ENCODE measurements around the gene PILRA.
"Not testable (repeated sequence)": the region's sequence is repeated elsewhere in the genome, so short reads cannot be mapped to it uniquely, and the experiment has no call there.

PILRA gene

GRCh38 chr7:100380196-100380595, 6.9 kb downstream of the PILRA start:
- DNase-seq (ENCODE audit: low read depth in 2 of 2): no peak

DNA sequence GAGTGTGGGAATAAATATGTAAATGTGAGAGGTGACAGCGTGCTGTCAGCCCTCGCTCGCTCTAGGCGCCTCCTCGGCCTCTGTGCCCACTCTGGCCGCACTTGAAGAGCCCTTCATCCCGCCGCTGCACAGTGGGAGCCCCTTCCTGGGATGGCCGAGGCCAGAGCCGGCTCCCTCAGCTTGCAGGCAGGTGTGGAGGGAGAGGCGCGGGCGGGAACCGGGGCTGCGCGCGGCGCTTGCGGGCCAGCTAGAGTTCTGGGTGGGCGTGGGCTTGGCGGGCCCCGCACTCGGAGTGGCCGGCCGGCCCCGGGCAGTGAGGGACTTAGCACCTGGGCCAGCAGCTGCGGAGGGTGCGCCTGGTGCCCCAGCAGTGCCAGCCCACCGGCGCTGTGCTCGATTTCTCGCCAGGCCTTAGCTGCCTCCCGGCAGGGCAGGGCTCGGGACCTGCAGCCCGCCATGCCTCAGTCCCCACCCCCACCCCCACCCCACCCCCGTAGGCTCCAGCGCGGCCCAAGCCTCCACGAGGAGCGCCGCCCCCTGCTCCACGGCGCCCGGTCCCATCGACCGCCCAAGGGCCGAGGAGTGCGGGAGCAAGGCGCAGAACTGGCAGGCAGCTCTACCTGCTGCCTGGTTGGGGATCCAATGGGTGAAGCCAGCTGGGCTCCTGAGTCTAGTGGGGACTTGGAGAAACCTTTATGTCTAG, 8.4 kb downstream of the PILRA start:
- not testable (repeated sequence) for DNase-seq (ENCODE audit: low read depth in 2 of 2)

DNA sequence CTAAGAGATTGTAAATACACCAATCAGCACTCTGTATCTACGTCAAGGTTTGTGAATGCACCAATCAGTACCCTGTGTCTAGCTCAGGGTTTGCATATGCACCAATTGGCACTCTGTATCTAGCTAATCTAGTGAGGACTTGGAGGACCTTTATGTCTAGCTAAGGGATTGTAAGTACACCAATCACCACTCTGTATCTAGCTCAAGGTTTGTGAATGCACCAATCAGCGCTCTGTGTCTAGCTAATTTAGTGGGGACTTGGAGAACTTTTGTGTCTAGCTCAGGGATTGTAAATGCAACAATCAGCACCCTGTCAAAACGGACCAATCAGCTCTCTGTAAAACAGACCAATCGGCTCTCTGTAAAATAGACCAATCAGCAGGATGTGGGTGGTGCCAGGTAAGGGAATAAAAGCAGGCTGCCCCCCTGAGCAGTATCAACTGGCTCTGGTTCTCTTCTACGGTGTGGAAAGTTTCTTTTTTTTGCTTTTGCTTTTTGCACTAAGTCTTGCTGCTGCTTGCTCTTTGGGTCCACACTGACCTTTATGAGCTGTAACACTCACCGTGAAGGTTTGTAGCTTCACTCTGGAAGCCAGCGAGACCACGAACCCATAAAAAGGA, 9.1 kb downstream of the PILRA start:
- not testable (repeated sequence) for DNase-seq (ENCODE audit: low read depth in 2 of 2)

DNA sequence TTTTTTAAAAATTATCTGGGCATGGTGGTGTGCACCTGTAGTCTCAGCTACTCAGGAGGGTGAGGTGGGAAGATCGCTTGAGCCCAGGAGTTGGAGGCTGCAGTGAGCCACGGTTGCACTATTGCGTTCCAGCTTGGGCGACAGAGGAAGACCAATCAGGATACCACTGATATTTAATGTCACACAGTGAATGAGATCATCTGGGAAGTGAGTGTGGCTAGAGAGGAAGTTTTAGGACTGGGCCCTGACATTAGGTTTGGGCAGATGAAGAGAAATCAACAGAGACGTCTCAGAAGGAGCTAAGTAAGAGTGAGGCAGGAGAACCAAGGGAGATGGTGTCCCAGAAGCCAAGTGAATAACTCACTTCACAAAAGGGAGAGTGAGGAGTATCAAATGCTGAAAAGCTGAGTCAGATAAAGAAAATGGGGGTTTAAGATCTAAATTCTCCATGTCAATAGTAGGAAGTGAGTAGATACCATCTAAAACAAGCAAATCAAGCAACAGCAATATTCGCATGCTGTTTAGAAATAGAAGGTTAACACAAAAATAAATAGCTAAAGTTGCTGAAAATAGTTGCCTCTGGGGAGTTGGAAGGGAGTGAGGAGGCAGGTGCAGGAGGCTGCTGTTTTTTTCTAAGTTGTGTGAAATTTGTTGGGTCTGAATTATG, 11.5 kb downstream of the PILRA start:
- no peak for DNase-seq (ENCODE audit: low read depth in 2 of 2)

DNA sequence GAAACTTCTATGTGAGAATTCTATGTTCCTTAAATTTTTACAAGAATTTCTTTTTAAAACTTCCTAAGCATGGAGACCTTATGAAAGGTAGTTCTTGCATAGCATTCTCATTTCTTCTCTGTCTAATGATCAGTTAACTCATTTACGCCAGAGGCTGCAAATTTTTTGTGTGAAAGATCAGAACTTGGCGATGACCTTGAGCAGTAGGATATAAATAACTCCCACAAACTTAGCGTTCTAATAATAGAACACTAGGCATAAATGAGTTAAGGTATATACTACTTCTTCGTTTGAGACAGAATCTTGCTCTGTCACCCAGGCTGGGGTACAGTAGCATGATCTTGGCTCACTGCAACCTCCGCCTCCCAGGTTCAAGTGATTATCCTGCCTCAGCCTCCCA, 13.7 kb downstream of the PILRA start:
- no peak for DNase-seq (ENCODE audit: low read depth in 2 of 2)

DNA sequence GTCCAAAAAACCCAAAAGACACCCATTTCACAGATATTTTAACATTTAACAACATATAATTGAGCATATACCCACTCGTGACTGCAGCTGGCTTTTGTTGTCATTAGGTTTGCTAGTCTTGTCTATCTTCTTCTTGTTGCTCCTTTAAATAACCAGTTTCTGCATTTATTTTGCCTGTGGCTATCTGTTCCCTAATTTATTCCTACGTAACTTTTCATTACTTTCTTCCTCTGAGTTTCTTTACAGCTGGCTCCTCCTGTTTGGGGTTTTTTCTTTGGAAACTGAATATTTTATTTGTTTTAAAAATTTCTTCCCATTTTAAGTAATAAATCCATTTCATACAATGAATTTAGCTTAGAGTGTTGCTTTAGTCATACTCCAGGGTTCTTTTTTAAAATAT, 14.4 kb downstream of the PILRA start:
- no peak for DNase-seq (ENCODE audit: low read depth in 2 of 2)

DNA sequence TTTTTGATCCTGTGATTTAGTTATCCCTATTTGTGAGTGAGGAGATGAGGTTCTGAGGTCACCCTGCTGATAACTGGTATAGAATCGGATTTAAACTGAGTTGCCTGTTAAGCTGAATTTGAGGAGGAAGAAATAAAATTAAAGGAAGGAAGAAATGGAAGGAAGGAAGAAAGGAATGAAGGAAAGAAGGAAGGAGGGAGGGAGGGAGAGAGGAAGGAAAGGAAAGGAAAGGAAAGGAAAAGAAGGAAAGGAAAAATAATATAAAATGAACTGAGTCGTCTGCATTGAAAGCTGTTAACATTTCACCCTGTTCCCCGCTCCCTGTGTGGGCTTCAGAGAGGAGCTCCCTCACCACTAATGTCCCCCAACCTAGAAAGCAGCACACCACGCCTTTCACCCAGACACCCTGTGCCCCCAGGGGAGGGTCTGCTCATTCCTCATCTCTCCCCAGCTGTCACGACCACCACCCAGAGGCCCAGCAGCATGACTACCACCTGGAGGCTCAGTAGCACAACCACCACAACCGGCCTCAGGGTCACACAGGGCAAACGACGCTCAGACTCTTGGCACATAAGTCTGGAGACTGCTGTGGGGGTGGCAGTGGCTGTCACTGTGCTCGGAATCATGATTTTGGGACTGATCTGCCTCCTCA, 16.3 kb downstream of the PILRA start:
- DNase-seq (ENCODE audit: low read depth in 2 of 2): no peak

DNA sequence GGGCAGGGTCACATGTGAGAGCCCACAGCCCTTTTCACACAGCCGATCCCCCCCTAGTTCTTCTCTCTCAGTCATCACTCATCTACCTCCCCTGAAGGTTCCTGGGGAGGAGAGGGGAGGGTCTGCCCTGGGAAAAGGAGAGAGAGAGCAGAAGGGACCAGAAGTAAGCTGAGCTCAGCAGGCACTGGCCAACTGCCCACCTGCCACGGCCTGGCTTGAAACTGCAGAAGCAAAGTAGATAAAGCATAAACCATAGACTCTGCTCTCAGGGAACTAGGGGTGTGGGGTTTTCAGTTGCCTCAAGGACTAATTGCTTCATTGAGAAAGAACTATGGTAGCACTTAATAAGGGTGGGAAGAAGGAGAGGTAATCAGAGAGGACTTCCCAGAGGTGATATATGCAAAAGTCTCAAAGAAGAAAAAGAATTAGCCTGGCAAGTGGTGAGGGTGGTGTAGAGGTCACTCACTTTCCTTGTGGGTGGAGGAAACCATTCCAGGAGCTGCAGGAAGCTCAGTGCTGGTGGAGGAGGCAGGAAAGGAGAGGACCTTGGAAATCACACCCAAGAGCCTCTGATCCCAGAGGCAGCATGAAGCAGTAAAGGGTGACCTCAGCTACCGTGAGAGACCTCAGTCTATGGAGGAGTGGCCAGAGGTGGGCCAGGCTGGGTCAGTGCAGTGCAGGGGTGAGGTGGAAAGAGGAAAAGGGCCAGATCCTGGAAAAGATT, 17.2 kb downstream of the PILRA start:
- no peak for DNase-seq (ENCODE audit: low read depth in 2 of 2)

GRCh38 chr7:100393233-100393905, 20.1 kb downstream of the PILRA start:
- no peak for DNase-seq (ENCODE audit: low read depth in 2 of 2)

- no peak for DNase-seq (ENCODE audit: low read depth in 2 of 2)
These were observed 20.8 kb downstream of the PILRA start for GRCh38 chr7:100394077-100394476.

GRCh38 chr7:100396421-100396982, 23.2 kb downstream of the PILRA start:
- no peak for DNase-seq (ENCODE audit: low read depth in 2 of 2)

GRCh38 chr7:100397315-100398081, 24.2 kb downstream of the PILRA start:
- DNase-seq (ENCODE audit: low read depth in 2 of 2): no peak

DNA sequence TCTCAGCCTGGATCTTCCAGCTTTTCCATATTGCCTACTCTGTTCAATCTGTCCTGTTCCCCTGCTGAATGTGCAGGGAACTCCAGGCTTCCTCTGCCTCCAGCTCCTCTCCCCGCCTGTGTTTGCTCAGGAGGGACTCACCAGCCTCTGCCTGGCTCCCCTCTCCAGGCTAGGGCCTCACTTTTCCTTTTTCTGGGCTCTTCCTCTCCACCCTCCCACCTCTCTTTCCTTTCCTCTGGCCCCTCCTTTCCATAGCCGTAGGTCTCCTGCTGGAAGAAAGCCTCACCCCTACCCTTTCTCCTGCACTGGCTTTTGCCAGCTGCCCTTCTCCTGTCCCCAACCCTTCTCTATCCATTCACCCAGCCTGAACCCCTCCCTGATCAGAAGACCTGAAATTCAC, 25.0 kb downstream of the PILRA start:
- DNase-seq (ENCODE audit: low read depth in 2 of 2): no peak

GRCh38 chr7:100400041-100400440, 26.8 kb downstream of the PILRA start:
- DNase-seq (ENCODE audit: low read depth in 2 of 2): no peak

- no peak for DNase-seq (ENCODE audit: low read depth in 2 of 2)
These were observed 27.4 kb downstream of the PILRA start for GRCh38 chr7:100400656-100401055.

DNA sequence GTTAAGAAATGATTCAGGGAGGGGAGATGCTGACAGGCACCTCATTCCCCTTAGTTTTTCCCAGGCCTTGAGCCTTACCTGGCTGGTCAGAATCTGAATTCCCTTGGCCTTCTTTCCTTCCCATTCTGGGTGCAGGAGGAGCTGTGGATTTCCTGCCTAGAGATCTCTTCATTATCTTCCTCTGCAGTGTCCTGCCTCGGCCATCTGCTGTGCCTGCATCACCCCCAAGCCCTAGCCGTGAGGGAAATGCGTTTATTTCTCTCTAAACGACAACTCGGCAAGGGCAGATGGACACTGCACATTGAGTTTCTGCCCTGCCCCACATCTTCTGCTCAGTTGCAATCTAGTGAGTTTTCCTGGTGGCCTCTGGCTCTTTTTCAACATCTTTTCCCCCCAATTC, 28.5 kb downstream of the PILRA start:
- no peak for DNase-seq (ENCODE audit: low read depth in 2 of 2)

GRCh38 chr7:100402241-100402640, 29.0 kb downstream of the PILRA start:
- no peak for DNase-seq (ENCODE audit: low read depth in 2 of 2)

- DNase-seq (ENCODE audit: low read depth in 2 of 2): no peak
These were observed 33.5 kb downstream of the PILRA start for GRCh38 chr7:100406767-100407166.

DNA sequence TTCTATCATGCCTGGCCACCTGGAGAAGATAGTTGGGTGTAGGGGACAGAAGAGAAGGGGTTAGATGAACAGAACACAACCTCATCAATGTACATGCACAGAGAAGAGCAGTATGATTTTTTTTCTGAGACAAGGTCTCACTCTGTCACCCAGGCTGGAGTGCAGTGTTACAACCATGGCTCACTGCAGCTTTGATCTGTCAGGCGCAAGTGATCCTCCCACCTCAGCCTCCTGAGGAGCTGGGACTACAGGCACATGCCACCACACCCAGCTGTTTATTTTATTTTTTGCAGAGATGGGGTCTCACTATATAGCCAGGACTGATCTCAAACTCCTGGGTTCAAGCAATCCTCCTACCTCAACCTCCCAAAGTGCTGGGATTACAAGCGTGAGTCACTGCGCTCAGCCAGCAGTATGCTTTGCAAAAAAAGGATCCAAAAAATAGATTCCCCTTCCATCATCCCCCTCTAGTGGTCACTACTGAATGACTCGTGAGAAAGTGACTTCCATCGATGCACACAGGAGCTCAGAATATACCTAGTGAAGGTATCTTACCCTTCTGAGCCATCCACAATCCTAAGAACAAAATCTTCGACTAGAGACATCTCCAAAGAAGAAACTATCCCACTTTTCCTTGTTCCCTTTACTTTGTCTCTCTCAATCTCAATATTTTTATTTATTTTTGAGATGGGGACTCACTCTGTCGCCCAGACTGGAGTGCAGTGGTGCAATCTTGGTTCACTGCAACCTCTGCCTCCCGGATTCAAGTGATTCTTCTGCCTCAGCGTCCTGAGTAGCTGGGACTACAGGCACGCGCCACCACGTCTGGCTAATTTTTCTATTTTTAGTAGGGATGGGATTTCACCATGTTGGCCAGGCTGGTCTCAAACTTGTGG, 34.2 kb downstream of the PILRA start:
- DNase-seq (ENCODE audit: low read depth in 2 of 2): no peak
